Measurements from ENCODE around the gene TBL1X.

GRCh38 chrX:9683350-9683749, 218.5 kb downstream of the TBL1X start:
- TF ChIP-seq ZBTB40 (IDR thresholded peaks at IDR 0.05; ENCODE audit: borderline replicate concordance) (no peak), YBX1 (IDR thresholded peaks at IDR 0.05) (no peak)

Measured in GM12878 (cell line).